Measurements from ENCODE around the gene CEP104. TPM values are rescaled to one million over a fixed set of nuclear protein-coding genes. Genes with fewer than 3 reads are reported as not detected.

Gene CEP104
- polyA plus RNA-seq, 1 of the 3 experiments (the other 2 are of a cell fraction), result 19.2 TPM

DNA sequence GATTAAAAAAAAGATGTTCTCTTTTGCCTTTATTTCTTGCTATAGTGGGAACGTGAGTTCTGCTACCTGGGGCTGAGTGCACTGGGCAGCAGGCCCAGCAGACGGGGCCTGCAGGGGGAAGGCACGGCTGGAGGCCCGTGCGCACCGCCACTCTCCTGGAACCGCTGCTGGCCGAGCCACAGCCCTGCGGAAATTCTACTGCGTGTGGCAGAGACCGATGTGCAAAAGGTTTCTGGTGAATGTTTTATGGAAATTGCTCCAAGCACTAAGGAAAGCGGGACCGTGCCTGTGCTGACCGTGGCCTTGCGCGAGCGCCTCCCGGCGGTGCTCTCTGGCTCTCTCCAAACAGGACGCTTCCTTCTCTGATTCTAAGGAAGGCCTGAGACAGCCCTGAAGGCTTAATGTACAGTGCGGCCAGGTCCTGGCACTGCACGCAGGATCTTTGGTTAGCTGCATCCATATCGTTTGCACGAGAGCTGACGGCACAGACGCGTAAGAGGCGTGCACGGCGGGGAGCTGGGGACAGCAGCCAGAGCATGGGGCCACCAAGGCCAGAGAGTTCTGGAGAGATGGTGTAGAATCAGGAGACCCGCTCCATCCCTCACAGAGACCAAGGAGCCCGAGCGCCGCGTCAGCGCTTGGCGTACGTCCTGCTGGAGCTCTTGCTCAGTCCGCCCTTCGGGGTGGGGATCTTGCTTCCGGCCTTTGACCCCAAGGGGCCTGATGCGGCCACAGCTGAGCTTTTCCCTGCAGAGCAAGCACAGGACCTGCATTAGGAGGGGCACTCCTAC is 42.0 kb downstream of the CEP104 start:
- no peaks in the 10 kb centered on the region for H3K79me2 ChIP-seq (ENCODE audit: insufficient read depth)
- no peak overlapping the region for H3K9ac ChIP-seq
- no peaks in the 10 kb centered on the region for H3F3A ChIP-seq (replicated peaks; ENCODE audit: insufficient read depth)
- no peak for TF ChIP-seq FOSL2 (IDR thresholded peaks at IDR 0.05; ENCODE audit: borderline replicate concordance, low read depth)
- TF ChIP-seq RAD21 (IDR thresholded peaks at IDR 0.05; ENCODE audit: low read length), result no peak
- TF ChIP-seq JUND (IDR thresholded peaks at IDR 0.05), result no peak
- TF ChIP-seq ZBTB33 (IDR thresholded peaks at IDR 0.05; ENCODE audit: borderline replicate concordance, low read depth), result no peak
- no peak for TF ChIP-seq FOXJ3 (CRISPR knock-in tag; IDR thresholded peaks at IDR 0.05)
- TF ChIP-seq MAX (IDR thresholded peaks at IDR 0.05; ENCODE audit: low read depth), result no peak
- no peak for TF ChIP-seq MXI1 (IDR thresholded peaks at IDR 0.05; ENCODE audit: low read depth, low read length)
- TF ChIP-seq, protein P1, sequence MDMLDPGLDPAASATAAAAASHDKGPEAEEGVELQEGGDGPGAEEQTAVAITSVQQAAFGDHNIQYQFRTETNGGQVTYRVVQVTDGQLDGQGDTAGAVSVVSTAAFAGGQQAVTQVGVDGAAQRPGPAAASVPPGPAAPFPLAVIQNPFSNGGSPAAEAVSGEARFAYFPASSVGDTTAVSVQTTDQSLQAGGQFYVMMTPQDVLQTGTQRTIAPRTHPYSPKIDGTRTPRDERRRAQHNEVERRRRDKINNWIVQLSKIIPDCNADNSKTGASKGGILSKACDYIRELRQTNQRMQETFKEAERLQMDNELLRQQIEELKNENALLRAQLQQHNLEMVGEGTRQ (IDR thresholded peaks at IDR 0.05; ENCODE audit: borderline replicate concordance, low read depth, low read length), result no peak
- TF ChIP-seq RCOR1 (IDR thresholded peaks at IDR 0.05; ENCODE audit: low read length), result no peak
- TF ChIP-seq RXRA (IDR thresholded peaks at IDR 0.05; ENCODE audit: borderline replicate concordance, low read depth), result no peak
- no peak for TF ChIP-seq SIN3A (IDR thresholded peaks at IDR 0.05; ENCODE audit: borderline replicate concordance, low read depth, low read length)
- no peak for TF ChIP-seq NRF1 (IDR thresholded peaks at IDR 0.05; ENCODE audit: low read depth, low read length)
- no peak for TF ChIP-seq RFX5 (IDR thresholded peaks at IDR 0.05; ENCODE audit: low read length)
- no peak for TF ChIP-seq CHD2 (IDR thresholded peaks at IDR 0.05; ENCODE audit: low read length, partially characterized antibody)
- TF ChIP-seq NFIC (IDR thresholded peaks at IDR 0.05; ENCODE audit: borderline replicate concordance), result no peak
- no peak for DNase-seq
- no peaks in the 10 kb centered on the region for H3K27me3 ChIP-seq (ENCODE audit: insufficient read depth)
- H3K9me2 ChIP-seq, result no peaks in the 10 kb centered on the region
- WGBS (ENCODE audit: low lambda C conversion rate), result 91% methylated on average over 22 of the region's 42 CpGs
- no peaks in the 10 kb centered on the region for H3K9me3 ChIP-seq
- H3K36me3 ChIP-seq (replicated peaks in 1 of 2; ENCODE audit: control insufficient read depth in 1 of 2, insufficient read depth in 2 of 2, low read length in 1 of 2), result peaks cover 0 to 10% of the 10 kb centered on the region in 2 experiments
- peaks cover 0 to 22% of the 10 kb centered on the region in 2 experiments; a peak in 2 of 4 replicates for H3K4me1 ChIP-seq (ENCODE audit: control insufficient read depth in 1 of 2, insufficient read depth in 2 of 2, low read depth in 1 of 2, low read length in 1 of 2)
- H3K4me3 ChIP-seq (ENCODE audit: low read depth in 2 of 2, low read length in 1 of 2), result no peak overlapping the region
- ChIA-PET POLR2A (no interaction called here), CTCF (interaction anchor here (1.5 kb wide), 1 partner anchor 39 kb away, joined by 4 read pairs; no protein-coding TSS in a partner anchor)
- no peak overlapping the region for H3K4me2 ChIP-seq
- H2AFZ ChIP-seq (ENCODE audit: low read depth), result no peak overlapping the region
- no peak overlapping the region for H3K27ac ChIP-seq (ENCODE audit: low read depth in 2 of 2, low read length in 1 of 2)
- H4K20me1 ChIP-seq (ENCODE audit: insufficient read depth), result no peaks in the 10 kb centered on the region

Data from SK-N-SH (cell line).